Activated naive CD8-positive, alpha-beta T cell treated with anti-CD3 and anti-CD28 coated beads, Interleukin-2, amount 50 U/mL, for 24 hours (primary cell): ENCODE data around the gene SYNPO2.

ENCODE experiments used
- ATAC-seq: fragments of 150-1000 bp; cut with Tn5 transposase; one replicate; pipeline ENCODE4 v1.10.0; 2021
- DNase-seq: peaks from one replicate; pipeline ENCODE4 v3.0.0; 2021
- H3K27ac Mint-ChIP-seq: one replicate; pipeline ENCODE4 v1.8.0; 2021; ENCODE audit warnings: mild to moderate bottlenecking, mixed read lengths
- H3K27me3 Mint-ChIP-seq: one replicate; pipeline ENCODE4 v1.8.0; 2021; ENCODE audit warnings: mixed read lengths
- H3K36me3 Mint-ChIP-seq: one replicate; pipeline ENCODE4 v1.8.0; 2021; ENCODE audit warnings: low read depth, mixed read lengths
- H3K4me1 Mint-ChIP-seq: one replicate; pipeline ENCODE4 v1.8.0; 2021; ENCODE audit warnings: mixed read lengths
- H3K4me3 Mint-ChIP-seq: one replicate; pipeline ENCODE4 v1.8.0; 2021; ENCODE audit warnings: mild to moderate bottlenecking, moderate library complexity, mixed read lengths
- H3K9me3 Mint-ChIP-seq: one replicate; pipeline ENCODE4 v1.8.0; 2021; ENCODE audit warnings: mixed read lengths

Gene SYNPO2

DNA sequence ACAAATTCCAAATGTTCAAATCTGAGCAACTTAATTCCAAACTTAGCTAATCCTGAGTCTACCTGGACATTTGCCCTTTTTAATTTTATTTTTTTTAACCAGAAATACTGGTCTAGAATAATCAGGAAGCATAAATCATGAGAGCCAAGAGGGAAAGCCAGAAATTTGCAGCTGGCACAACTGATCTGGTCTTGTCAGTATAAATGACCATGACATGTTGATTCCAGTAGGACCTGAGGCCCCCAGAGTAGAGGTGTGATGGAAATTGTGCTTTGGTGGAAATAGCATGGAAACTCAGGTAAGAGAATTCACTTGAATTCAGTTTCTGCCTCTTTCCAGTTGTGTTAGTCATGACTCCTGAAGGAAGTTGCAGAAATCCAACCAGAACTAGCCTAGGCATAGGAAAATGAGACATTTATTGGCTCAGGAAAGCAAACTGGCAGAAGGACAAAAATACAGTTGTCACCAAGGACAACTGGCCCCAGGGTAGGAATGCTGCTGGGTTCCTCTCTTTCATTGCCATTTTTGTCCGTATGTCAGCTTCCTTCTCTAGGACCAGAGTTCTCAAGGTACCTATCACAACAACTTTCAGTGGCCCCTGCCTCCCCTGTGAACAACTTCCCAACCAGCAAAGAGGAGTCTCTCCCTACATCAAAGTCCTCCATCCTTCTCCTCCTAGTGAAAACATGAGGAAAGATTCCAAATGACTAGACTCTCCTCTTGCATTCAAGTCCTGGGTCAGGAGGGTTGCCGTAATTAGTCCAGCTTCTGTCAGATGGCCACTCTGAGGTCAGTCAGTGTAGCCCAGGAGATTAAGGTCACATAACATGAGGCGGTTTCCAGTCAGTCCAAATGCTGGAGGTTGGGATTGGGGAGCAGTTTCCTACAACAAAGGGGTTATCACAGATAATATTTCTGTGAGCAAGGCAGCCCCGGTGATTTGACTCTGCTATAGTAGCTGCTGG, 217.7 kb downstream of the SYNPO2 start:
- Mint-ChIP-seq H3K27ac (no peak overlapping the region), H3K9me3 (no peaks in the 10 kb centered on the region), H3K27me3 (no peaks in the 10 kb centered on the region), H3K36me3 (no peaks in the 10 kb centered on the region), H3K4me3 (no peak overlapping the region), H3K4me1 (no peaks in the 10 kb centered on the region)
- no peak for DNase-seq
- no peak for ATAC-seq

DNA sequence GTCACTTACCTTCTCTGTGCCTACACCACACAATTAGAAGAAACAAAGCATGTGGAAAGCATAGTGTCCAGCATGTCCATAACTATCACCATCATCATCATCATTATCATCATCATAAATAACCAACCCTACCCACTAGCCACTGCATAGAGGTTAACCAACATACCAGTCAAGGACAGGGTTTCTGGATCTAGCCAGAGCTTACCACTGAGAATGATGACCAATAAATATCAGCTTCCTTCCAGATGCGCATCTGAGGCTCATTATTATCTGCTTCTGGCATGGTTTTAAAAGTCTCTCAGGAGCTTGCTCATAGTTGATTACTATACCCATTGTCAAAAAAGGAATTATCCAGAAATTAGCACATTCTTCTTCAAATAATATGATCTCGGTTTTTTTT, 221.5 kb downstream of the SYNPO2 start:
- H3K9me3 Mint-ChIP-seq: no peaks in the 10 kb centered on the region
- no peak for DNase-seq
- H3K36me3 Mint-ChIP-seq: no peaks in the 10 kb centered on the region
- no peaks in the 10 kb centered on the region for H3K27me3 Mint-ChIP-seq
- H3K4me3 Mint-ChIP-seq: no peak overlapping the region
- no peak overlapping the region for H3K27ac Mint-ChIP-seq
- peaks cover 2% of the 10 kb centered on the region for H3K4me1 Mint-ChIP-seq
- ATAC-seq: no peak
